ENCODE results near the gene CHN2.

CHN2 gene

DNA sequence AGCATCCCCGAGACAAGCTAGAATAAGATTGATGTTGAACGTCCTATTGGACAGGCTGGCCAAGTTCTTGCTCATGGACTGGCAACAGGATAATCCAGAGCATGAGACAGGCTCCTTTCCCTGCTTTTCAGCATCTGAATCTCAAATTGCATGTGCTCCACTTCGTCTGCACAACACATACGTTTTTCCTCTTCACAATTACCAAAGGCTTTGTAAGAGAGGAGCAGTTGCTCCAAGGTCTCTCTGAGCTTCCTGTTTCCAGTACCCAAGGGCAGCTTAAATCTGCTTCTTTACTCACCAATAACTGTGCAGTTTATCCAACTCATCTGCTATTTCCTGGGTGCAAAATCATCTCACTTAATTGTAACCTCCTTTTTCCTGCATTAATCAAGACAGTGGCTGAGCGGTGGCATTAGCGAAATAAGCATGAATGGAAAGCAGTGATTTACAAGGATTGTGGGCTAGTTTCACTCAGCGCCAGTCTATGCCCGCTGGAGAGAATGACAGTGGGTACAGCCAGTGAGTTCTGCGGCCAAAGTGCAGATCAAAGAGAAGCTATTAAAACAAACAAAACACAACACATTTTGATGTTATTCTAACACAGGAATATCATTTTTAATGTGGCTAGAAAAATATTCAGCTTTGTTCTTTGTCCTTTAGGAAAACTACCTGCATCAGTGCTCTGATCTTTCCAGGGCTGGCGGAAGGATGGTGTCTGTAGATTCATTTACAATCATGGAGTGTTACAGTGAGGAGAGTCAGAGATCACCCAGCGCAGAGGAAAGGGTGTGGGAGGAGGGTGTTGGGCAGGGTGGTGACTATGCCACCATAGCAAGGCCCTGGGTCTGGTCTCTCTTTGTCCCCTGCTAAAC, 79.8 kb downstream of the CHN2 start:
- TF ChIP-seq ZFX (IDR thresholded peaks at IDR 0.05; ENCODE audit: borderline replicate concordance), result no peak
- TF ChIP-seq, protein P1, sequence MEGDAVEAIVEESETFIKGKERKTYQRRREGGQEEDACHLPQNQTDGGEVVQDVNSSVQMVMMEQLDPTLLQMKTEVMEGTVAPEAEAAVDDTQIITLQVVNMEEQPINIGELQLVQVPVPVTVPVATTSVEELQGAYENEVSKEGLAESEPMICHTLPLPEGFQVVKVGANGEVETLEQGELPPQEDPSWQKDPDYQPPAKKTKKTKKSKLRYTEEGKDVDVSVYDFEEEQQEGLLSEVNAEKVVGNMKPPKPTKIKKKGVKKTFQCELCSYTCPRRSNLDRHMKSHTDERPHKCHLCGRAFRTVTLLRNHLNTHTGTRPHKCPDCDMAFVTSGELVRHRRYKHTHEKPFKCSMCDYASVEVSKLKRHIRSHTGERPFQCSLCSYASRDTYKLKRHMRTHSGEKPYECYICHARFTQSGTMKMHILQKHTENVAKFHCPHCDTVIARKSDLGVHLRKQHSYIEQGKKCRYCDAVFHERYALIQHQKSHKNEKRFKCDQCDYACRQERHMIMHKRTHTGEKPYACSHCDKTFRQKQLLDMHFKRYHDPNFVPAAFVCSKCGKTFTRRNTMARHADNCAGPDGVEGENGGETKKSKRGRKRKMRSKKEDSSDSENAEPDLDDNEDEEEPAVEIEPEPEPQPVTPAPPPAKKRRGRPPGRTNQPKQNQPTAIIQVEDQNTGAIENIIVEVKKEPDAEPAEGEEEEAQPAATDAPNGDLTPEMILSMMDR (IDR thresholded peaks at IDR 0.05), result no peak
- no peak overlapping the region for H3K27ac ChIP-seq

DNA sequence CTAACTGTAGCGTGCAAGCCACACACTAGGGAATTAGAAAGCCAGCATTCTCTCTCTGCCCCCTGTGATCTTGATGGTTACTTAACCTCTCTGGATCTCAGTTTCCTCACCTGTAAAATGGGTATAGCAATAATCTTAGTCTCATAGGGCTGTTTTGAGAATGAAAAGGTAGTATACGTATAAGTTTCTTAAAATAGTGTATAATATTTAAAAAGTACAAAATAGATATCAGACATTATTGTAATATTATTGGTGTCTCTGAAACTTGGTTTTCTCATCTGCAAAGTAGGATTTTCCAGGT, 80.4 kb downstream of the CHN2 start:
- TF ChIP-seq, protein P1 (IDR thresholded peaks at IDR 0.05), result no peak
- no peak for TF ChIP-seq ZFX (IDR thresholded peaks at IDR 0.05; ENCODE audit: borderline replicate concordance)
- H3K27ac ChIP-seq, result no peak overlapping the region

DNA sequence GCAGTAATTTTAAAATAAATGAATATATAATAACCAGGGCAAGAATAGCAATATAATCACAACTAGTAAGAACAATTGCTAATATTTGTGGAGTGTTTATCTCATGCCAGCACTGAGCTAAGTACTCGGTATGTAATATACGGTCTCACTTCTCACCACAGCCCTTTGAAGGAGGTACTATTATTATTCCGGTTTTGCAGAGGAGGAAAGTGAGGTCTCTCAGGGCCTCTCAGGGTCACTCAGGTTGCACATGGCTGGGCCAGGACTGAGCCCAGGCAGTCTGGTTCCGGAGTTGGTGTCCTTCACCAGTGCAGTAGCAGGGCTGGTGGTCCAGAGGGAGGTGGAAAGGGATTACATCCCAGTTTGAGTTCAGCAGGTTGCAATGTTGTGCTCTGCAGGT, 80.9 kb downstream of the CHN2 start:
- TF ChIP-seq, protein P1 (IDR thresholded peaks at IDR 0.05), result no peak
- no peak for TF ChIP-seq ZFX (IDR thresholded peaks at IDR 0.05; ENCODE audit: borderline replicate concordance)
- H3K27ac ChIP-seq, result no peak overlapping the region

DNA sequence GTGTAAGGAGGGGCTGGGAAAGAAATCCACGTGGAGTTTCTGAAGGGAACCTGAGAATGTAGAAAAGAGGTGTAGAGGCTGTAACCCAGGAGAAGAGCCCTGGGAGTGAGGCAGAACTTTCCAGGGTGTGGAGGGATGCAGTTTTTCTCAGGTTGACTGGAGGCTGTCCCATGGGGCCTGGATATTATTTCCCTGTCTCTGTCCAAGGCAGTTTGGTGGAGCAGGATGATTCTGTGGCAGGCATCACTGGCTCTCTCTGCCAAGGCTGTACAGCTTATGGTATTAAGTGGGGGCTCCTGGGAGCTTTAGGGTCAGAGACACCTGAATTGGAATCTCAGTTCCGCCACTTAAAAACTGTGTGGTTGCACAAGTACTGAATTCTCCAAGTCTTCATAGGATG, 81.6 kb downstream of the CHN2 start:
- H3K27ac ChIP-seq, result no peak overlapping the region

DNA sequence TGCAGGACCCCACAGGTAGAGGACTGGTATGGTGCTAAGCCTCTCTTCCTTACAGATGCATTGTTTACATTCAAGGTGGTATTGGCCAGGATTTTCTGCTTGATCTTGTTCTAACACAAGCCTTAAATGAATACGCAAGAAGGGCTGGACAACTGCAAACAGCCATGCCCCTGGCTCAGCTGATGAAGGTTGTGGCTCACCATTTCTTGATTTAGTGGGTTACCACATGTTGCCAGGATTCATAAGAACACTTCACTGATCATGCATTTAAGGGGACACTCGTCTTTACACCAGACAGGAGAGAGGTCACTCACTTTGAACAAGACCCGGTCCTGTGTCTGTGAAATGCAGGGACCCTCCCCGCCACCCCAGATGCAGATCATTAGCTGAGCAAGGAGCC, 82.2 kb downstream of the CHN2 start:
- TF ChIP-seq, protein P1 (IDR thresholded peaks at IDR 0.05), result no peak
- TF ChIP-seq ZFX (IDR thresholded peaks at IDR 0.05; ENCODE audit: borderline replicate concordance), result no peak
- no peak overlapping the region for H3K27ac ChIP-seq

More for the DNA sequence above, 81.6 kb downstream of the CHN2 start:
- TF ChIP-seq, protein P1 (IDR thresholded peaks at IDR 0.05), result no peak
- TF ChIP-seq ZFX (IDR thresholded peaks at IDR 0.05; ENCODE audit: borderline replicate concordance), result no peak

DNA sequence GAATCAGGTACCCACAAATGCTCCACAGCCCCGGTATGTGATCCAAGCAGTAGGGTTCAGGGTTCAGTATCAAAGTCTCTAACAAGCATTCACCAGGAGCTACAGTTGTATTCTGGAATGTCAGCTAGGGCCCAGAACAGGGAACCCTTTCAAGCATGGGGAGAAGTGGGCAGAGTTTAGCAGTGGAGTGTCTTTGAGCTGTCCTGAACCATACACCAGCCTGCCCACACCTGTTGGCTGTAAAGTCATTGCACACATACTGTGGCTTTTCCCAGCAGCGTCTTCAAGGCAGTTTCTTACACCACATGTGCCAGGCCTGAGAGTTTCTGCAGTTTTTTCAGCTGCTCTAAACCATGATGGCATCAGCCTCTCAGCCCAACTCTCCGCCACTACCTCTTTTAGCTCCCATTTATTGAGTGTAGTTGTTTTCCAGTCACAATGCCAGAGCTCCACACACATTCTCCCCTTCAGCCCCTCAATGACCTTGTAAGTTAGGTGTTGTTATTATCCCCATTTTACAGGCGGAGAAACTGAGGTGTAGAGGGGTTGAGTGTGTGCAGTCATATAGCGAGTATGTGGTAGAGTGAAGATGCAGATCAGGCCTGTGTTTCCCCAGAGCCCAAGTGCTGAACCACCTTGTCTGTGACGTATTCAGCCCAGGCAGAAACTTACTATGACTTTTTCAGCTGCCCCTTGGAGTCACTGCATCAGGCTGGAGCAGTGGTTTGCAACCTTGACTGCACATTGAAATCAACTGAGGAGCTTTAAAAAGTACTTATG, 83.1 kb downstream of the CHN2 start:
- TF ChIP-seq, protein P1 (IDR thresholded peaks at IDR 0.05), result no peak
- TF ChIP-seq ZFX (IDR thresholded peaks at IDR 0.05; ENCODE audit: borderline replicate concordance), result no peak
- H3K27ac ChIP-seq, result no peak overlapping the region

All from 22Rv1 (cell line).